Osteocyte (in vitro differentiated cells): ENCODE results near the gene ZMIZ1. TPM values are rescaled to one million over a fixed set of nuclear protein-coding genes. Genes with fewer than 3 reads are reported as not detected.

Source experiments
- DNase-seq: peaks from one replicate; pipeline ENCODE4 v3.0.0; 2021; ENCODE audit warnings: mixed read lengths; ENCODE audit not compliant: unreplicated experiment; ENCODE audit errors: extremely low spot score
- H3K27ac Mint-ChIP-seq: one replicate; pipeline ENCODE4 v1.8.0; 2021; ENCODE audit warnings: mild to moderate bottlenecking, mixed read lengths; ENCODE audit not compliant: unreplicated experiment
- H3K27me3 Mint-ChIP-seq: one replicate; pipeline ENCODE4 v1.8.0; 2021; ENCODE audit warnings: mixed read lengths; ENCODE audit not compliant: unreplicated experiment
- H3K36me3 Mint-ChIP-seq: one replicate; pipeline ENCODE4 v1.8.0; 2021; ENCODE audit warnings: mixed read lengths; ENCODE audit not compliant: unreplicated experiment
- H3K4me1 Mint-ChIP-seq: one replicate; pipeline ENCODE4 v1.8.0; 2021; ENCODE audit warnings: mixed read lengths; ENCODE audit not compliant: unreplicated experiment
- H3K4me3 Mint-ChIP-seq: one replicate; pipeline ENCODE4 v1.8.0; 2021; ENCODE audit warnings: mild to moderate bottlenecking, moderate library complexity, mixed read lengths; ENCODE audit not compliant: unreplicated experiment
- H3K9me3 Mint-ChIP-seq: one replicate; pipeline ENCODE4 v1.8.0; 2021; ENCODE audit warnings: mixed read lengths; ENCODE audit not compliant: unreplicated experiment
- CTCF ChIP-seq: fragments of 200-600 bp; sonication (generic); IDR thresholded peaks from 2 replicates; pipeline ENCODE4 v1.5.0; 2021; ENCODE audit warnings: antibody characterized with exemption, mild to moderate bottlenecking, moderate library complexity
- total RNA-seq: library from RNA; stranded (reverse); gene quantifications from 2 replicates; pipeline ENCODE4 v1.2.1, GENCODE V29; 2021

The ZMIZ1 gene
- total RNA-seq, 1 donor from 2014 or later = 90.5 TPM

- H3K4me3 Mint-ChIP-seq = no peak overlapping the region
- peaks cover 2% of the 10 kb centered on the region for H3K4me1 Mint-ChIP-seq
- H3K36me3 Mint-ChIP-seq = no peaks in the 10 kb centered on the region
- DNase-seq = no peak
- TF ChIP-seq CTCF = no peak
- peaks cover 1% of the 10 kb centered on the region for H3K27me3 Mint-ChIP-seq
- H3K27ac Mint-ChIP-seq = no peak overlapping the region
- H3K9me3 Mint-ChIP-seq = no peaks in the 10 kb centered on the region
Observed at GRCh38 chr10:79021948-79022499, 46.7 kb upstream of the ZMIZ1 start.

- no peak overlapping the region for H3K27ac Mint-ChIP-seq
- no peaks in the 10 kb centered on the region for H3K9me3 Mint-ChIP-seq
- no peaks in the 10 kb centered on the region for H3K36me3 Mint-ChIP-seq
- H3K4me1 Mint-ChIP-seq = peaks cover 2% of the 10 kb centered on the region
- DNase-seq = no peak
- H3K4me3 Mint-ChIP-seq = no peak overlapping the region
- H3K27me3 Mint-ChIP-seq = peaks cover 2% of the 10 kb centered on the region
- no peak for TF ChIP-seq CTCF
Observed at GRCh38 chr10:79022565-79023230, 46.1 kb upstream of the ZMIZ1 start.

- peaks cover 2% of the 10 kb centered on the region for H3K27me3 Mint-ChIP-seq
- H3K36me3 Mint-ChIP-seq = no peaks in the 10 kb centered on the region
- DNase-seq = no peak
- no peak overlapping the region for H3K27ac Mint-ChIP-seq
- H3K9me3 Mint-ChIP-seq = no peaks in the 10 kb centered on the region
- no peak for TF ChIP-seq CTCF
- peaks cover 2% of the 10 kb centered on the region for H3K4me1 Mint-ChIP-seq
- no peak overlapping the region for H3K4me3 Mint-ChIP-seq
Observed at GRCh38 chr10:79023240-79024162, 45.3 kb upstream of the ZMIZ1 start.

GRCh38 chr10:79024296-79024695 is 44.5 kb upstream of the ZMIZ1 start:
- Mint-ChIP-seq H3K9me3 (no peaks in the 10 kb centered on the region), H3K36me3 (no peaks in the 10 kb centered on the region), H3K4me3 (no peak overlapping the region), H3K27me3 (peaks cover 4% of the 10 kb centered on the region), H3K27ac (no peak overlapping the region), H3K4me1 (no peaks in the 10 kb centered on the region)
- DNase-seq = no peak
- no peak for TF ChIP-seq CTCF

GRCh38 chr10:79024720-79025198 is 44.0 kb upstream of the ZMIZ1 start:
- H3K9me3 Mint-ChIP-seq = no peaks in the 10 kb centered on the region
- H3K4me3 Mint-ChIP-seq = no peak overlapping the region
- no peaks in the 10 kb centered on the region for H3K4me1 Mint-ChIP-seq
- no peak for TF ChIP-seq CTCF
- peaks cover 6% of the 10 kb centered on the region for H3K27me3 Mint-ChIP-seq
- no peaks in the 10 kb centered on the region for H3K36me3 Mint-ChIP-seq
- no peak for DNase-seq
- H3K27ac Mint-ChIP-seq = no peak overlapping the region
